GM12874 (cell line): ENCODE measurements around the gene STX2.

Experiments
- CTCF ChIP-seq: IDR thresholded peaks from 2 replicates; pipeline ENCODE4 v1.5.1; 2011; ENCODE audit warnings: low read depth, mild to moderate bottlenecking, control low read depth, low read length, moderate library complexity; ENCODE audit not compliant: insufficient read depth

The STX2 gene

GRCh38 chr12:130746546-130746945 is 92.5 kb downstream of the STX2 start:
- TF ChIP-seq CTCF: no peak

DNA sequence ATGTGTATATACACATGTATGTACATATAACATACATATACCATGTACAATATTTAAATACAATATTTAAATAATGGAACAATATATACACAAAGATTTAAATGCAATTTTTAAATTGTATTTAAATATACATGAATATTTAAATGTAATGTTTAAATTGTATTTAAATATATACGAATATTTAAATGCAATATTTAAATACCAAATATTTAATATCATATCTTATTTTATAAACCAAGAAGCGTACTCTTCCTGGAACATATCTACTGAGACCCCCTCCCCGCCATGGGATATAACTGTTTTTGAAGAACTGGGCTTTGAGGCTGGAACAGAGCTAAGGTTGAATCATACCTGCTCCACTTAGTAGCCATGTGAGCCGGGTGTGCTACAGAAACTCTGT is 93.1 kb downstream of the STX2 start:
- TF ChIP-seq CTCF: no peak

GRCh38 chr12:130744274-130744673 is 94.8 kb downstream of the STX2 start:
- TF ChIP-seq CTCF: no peak

GRCh38 chr12:130743606-130744005 is 95.4 kb downstream of the STX2 start:
- no peak for TF ChIP-seq CTCF

- no peak for TF ChIP-seq CTCF
These were observed 95.9 kb downstream of the STX2 start for GRCh38 chr12:130743176-130743575.

DNA sequence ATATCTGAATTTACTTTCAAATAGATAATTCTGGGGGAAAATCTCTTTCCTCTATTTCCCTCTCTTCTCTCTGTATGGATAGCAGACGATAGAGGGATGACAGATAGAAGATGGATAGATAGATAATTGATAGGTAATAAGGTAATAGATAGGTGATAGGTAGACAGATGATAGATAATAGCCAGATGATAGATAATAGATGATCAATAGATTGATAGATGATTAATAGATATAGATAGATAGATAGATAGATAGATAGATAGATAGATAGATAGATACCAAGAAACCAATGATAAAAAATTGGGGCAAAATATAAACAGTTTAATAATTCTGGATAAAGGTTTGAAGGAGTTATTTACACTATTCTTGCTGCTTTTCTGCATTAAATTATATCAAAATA is 96.3 kb downstream of the STX2 start:
- TF ChIP-seq CTCF: no peak

DNA sequence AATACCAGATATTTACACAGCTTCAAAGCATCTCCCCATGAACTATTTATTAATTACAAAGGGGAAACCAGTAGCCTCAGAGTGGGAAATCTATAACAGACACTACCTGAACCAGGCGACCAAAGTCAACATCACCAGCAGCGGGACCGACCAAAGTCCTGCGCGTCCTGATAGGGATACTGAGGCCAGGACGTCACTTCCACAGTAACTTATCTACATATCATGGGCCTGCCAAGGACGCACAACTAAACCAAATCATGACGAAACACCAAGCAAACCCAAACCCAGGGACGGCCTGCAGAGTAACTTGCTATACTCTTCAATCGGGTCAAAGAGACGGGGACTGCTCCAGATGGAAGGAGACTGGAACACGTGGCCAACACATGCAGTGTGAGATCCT is 96.9 kb downstream of the STX2 start:
- TF ChIP-seq CTCF: no peak
